ENCODE data around the gene FOXA3.

GRCh38 chr19:45913874-45914830 lies 50.0 kb downstream of the FOXA3 start, which contains the start of gene NANOS2:
- peak; percentile 71 to 94 for TF ChIP-seq CTCF (conservative IDR thresholded peaks at IDR 0.05; ENCODE audit: low read depth in 2 of 2)
- no peak for TF ChIP-seq EZH2 (IDR thresholded peaks at IDR 0.05; ENCODE audit: low read depth, unreplicated experiment)
- no peak for TF ChIP-seq ETS1 (IDR thresholded peaks at IDR 0.05)
- TF ChIP-seq POLR2AphosphoS5 (IDR thresholded peaks at IDR 0.05; ENCODE audit: low read depth): no peak
- TF ChIP-seq REST (IDR thresholded peaks at IDR 0.05; ENCODE audit: unreplicated experiment): no peak
